ENCODE results near the gene ANKS1B.
A peak's percentile ranks its signal among the peaks of the same experiment; 100 is the strongest.

The ANKS1B gene

DNA sequence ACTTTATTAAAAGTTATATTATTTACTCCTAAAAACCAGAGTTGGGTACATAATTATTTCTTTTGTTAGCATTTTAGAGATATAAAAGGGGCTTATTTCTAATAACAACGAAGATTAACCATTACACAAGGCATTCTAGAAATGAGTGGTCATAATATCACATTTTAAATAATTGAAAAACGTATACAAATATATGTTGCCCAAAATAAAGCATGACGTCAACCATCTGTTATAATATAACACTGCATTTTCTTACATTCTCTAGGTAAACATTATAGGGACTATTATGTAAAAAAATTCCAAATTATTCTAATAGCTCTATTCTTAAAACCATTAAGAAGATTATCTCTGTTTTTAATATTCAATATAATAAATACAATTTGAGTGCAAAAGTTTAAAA is 792.2 kb downstream of the ANKS1B start:
- no peak for DNase-seq (ENCODE audit: low spot score)

DNA sequence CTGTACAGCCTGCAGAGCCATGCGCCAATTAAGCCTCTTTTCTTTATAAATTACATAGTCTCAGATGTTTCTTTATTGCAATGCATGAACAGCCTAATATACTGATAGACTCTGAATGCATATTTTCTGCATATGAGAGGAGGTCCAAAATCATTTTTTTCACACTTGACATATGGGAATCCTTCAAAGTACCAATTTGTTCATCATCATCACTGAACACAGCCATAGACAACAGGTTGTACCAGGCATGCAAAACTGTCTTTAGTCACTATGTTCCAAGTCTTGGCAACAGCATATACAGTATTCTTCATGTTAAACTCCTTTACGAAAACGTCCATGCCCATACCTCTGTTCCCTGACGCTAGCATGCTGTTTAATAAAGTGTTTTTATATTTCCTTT is 807.9 kb downstream of the ANKS1B start:
- no peak for DNase-seq (ENCODE audit: low spot score)

DNA sequence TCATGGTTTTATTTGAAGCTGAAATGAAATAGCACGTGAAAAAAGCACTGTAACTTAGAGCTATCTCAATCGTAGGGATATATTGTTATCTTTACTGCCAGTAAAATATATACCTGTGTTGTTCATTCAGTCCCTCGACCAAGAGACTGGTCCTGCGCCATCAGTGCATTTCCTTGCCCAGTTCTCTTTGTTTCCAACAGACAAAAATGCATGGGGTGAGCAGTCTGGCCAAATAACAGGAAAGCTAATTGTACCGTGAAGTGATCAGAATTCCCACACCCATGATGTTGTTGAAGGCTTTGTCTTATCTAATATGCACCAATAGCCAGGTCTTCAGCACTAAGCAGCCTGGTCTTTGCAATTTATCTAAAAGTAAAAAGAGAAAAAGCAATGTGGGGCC is 814.3 kb downstream of the ANKS1B start:
- DNase-seq (ENCODE audit: low spot score): no peak

DNA sequence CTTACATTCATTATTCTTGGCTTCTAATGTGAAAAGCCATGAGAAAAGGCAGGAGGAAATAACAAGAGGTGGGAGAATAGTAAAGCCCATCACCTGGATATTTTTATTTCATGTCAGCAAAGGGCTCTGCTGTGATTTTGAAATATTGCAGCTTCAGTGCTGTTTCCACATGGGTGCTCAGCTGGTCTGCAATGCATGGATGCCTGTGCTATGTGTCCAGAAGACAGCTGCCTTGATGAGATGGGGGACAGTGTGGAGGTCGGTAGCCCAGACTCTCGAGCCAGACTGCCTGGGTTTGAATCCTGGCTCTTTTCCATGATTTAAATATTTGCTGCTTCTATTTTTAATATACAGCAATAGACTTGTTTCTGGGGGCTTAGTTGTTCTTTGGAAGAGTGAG is 814.7 kb downstream of the ANKS1B start:
- no peak for DNase-seq (ENCODE audit: low spot score)

DNA sequence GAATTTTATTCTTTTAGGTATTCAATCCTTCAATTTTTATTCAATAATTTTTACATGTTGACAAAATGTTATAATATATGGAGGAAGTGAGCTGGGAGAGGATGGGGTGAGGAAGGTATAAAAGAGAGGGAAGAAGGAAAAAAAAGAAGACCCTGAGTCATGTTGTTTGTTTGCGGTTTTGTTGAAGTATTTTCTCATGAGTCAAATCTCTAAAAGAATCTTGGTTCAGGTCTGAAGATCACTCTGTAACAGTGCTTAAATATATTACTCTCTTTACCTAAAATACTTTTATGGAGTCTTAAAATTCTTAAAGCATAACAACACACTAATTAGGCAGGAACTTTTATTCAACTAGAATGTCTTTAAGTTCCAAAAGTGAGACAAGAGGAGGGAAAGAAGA is 826.8 kb downstream of the ANKS1B start:
- DNase-seq (ENCODE audit: low spot score): no peak

DNA sequence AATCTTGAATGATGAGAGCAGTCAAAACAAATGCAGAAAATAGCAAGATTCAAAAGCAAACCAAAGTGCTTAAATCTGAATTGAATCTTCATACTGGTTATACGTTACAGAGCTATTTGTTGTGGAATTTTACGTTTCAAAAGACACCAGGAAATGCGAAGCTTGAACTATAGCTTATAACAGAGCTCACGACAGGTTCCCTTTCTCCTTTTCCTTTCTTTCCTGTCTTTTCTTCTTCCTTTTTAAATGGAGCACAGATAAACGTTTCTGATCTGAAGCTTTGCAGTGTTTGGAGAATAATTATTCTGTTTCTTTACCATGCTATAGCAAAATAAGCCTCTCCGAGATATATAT is 829.8 kb downstream of the ANKS1B start:
- no peak for DNase-seq (ENCODE audit: low spot score)

DNA sequence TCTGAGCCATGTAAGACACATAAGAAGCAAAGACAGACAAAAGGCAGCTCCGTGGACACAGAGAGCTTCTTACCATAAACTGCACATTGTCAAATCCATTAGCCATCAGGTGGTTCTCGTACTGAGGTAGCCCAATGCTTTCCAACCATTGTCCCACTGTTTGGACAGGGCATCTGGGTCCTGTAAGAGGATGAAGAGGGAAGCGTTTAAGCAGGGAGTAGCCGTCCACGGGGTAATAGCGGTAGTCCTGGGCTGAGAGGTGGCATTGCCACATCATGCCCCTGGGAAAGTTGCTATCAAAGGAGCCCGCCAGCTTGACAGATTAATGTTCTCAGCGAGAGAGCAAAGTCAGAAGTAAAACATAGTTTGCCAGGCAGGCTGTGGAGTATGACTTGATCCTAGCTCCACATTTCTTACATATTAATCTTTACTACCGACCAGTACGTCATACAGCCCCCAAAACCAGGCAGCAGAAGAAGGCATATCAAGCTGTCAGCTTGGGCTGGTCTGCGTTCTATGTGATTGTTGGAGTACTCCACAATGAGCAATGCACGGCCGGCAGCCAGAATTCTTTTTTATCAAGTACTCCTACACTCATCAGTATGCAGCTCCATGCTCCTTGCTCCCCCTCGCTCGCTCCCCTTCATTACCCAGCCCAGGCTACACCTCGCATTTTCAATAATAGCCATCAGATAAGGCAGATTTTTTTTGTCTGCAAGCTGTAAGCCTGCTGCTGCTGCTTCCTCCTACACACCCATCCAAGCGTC is 830.3 kb downstream of the ANKS1B start:
- peak; percentile 84 for DNase-seq (ENCODE audit: low spot score)

DNA sequence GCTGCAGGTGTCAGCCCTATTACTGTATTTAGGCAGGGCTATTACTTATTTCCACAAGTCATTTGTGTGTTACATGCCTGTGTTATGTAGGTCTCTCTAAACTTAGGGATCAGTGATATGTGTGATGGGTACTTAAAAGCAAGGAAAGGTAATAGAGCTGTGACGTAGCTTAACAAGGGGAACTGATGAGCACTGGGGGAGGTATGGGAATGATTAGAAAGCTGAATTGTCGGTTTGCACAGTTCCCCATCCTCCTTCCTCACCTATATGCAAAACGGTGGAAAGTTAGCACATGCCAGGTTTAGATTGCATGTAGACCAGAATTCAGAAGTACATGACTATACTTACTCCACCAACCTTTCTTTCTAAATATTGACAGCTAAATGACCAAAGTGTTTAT is 831.4 kb downstream of the ANKS1B start:
- peak; percentile 73 for DNase-seq (ENCODE audit: low spot score)

DNA sequence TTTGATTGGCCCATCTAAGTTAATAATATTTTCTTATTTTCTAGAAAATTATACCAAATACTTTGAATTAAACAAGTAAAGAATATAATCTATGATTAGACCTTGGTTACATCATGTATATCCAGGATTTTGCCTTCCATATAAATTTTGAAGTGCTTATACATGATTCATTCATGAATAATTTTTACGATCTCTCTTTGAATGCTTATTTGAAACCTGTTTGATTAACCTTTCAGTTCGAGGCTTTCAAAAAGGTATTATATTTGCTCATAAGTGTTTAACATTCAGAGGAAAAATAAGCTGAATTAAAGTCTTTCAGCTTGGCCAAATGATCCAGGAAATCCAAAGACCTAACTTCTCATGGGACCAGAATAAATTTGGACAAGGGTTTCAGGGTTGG is 832.4 kb downstream of the ANKS1B start:
- no peak for DNase-seq (ENCODE audit: low spot score)

DNA sequence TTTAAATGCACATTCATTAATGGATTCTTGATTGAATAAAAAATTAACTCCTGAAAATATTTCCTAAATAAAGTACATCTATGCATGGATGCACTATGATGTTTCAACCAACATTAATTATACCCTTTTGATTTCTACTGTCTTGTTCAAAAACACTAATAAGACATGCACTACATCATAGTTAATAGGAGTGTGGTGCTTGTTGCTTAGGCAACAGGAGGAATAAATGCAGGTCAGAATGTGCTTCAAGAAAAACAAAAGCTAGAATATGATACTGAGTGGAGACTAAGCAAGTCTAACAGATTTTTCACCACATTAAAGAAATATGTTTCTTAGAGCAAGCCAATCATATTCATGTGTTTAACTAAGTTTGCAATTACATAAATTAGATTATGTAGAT is 833.0 kb downstream of the ANKS1B start:
- DNase-seq (ENCODE audit: low spot score): no peak

DNA sequence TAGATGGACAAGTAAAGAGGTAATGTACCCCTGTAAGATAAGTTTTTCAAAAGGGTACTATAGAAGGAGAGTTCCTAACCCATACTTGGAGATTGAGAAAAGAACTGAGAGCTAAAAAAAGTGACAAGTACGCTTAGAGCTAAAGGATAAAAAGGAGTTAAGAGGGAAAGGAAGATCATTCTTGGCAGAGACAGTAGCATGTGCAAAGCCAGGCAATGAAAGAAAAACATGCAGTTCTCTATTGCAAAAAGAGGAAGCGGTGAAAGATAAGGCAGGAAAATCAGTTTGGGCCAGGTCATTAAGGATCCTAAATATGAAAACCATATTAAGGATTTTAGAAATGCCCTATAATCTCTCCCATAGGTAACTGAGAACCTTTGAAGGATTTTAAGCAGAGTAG is 837.6 kb downstream of the ANKS1B start:
- DNase-seq (ENCODE audit: low spot score): no peak

DNA sequence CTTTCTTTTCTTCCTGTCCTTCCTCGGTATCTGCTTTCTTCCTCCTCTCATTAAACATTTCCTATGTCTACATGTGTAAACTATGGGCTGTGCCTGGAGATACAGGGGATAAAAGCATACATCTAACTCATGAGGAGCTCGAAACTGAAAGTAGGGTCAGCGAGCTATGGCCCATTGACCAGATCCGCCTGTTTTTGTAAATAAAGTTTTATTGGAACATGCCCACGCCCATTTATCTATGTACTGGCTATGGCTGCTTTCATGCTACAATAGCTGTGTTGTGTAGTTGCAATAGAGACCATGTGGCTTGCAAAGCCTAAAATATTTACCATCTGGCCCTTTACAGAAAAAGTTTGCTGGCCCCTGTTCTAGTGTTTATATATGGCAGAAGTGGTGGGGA is 838.0 kb downstream of the ANKS1B start:
- DNase-seq (ENCODE audit: low spot score): no peak

DNA sequence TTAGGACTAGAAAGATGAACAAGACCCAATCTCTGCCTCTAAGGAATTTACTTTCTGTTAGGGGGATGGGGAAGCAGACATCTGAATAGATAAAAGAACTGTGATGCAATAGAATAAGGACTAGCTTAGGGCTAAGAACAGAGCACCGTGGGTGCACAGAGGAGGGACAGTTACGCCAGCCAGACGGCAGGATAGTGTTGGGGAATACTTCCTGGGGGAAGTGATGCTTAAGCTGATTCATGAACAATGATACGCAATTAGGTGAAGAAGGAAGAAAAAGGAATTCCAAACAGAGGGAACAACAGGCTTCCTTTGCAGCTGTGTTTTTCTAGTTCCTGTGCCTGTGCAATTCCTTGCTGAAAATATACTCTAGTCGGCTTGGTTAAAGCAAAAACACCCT is 838.6 kb downstream of the ANKS1B start:
- DNase-seq (ENCODE audit: low spot score): no peak

DNA sequence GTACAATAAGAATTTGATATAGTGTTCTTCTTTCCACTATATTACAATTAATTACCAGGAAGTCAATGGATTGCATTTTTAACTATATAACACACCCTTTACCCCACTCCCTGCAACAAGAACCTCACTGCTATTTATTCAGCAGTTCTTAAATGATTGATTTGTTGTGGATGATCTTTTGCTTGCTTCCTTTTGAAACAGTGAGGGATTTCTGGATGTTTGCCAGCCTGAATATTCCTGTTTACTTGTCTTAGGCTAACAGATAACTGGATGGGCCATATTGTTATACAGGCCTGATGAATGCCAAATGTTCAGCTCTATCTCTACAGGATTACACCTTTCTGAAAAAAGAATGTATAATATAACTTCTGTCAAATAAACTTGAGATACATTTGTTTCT is 842.1 kb downstream of the ANKS1B start:
- DNase-seq (ENCODE audit: low spot score): no peak

DNA sequence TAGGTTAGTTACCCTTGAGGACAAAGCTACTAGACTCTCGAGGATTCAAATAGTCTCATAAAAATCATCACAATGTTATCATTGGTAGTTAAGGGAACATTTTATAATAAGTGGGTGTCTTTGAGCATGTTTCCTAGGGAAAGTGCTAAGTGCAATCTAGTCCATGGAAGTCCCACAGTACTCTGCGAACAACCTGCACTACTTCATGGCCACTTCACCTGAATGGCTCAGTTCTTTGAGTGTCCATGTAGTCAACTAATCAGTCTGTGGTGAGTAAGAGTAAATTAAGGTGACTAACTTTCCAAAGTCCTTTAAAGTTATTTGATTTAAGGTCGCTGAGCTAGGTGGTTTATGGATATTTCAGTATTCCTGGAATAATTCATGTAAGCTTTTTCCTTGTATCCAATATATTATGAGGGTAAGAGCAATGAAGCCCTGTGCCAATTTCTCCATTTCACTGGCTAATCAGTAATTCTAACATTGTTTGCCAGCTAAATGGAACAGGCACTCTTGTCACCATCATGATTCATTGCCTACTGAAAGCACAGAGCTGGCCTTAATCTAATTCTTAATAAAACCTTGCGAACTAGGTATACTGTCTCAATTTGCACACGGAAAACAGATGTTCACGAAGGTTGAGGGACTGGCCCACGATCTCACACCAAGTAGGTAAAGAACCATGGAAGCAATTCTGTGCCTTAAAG is 844.6 kb downstream of the ANKS1B start:
- no peak for DNase-seq (ENCODE audit: low spot score)

DNA sequence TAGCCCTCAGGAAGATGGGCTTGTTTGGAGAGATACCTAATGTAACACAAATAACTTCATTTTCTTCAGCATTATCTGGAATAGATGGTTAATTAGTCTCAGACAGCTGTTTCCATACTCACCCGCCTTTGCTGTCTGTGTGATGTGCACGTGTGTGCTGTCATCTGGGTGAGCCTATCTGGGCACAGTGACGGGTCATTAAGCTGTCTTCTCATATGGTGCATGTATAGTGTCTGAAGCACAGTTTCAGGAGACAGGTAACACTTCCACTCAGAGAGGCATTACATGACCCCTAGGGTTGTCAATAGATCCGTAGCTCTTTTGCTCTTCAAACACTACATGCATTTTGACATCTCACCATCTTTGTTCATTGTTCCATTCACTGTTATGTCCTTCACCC is 846.3 kb downstream of the ANKS1B start:
- DNase-seq (ENCODE audit: low spot score): no peak

DNA sequence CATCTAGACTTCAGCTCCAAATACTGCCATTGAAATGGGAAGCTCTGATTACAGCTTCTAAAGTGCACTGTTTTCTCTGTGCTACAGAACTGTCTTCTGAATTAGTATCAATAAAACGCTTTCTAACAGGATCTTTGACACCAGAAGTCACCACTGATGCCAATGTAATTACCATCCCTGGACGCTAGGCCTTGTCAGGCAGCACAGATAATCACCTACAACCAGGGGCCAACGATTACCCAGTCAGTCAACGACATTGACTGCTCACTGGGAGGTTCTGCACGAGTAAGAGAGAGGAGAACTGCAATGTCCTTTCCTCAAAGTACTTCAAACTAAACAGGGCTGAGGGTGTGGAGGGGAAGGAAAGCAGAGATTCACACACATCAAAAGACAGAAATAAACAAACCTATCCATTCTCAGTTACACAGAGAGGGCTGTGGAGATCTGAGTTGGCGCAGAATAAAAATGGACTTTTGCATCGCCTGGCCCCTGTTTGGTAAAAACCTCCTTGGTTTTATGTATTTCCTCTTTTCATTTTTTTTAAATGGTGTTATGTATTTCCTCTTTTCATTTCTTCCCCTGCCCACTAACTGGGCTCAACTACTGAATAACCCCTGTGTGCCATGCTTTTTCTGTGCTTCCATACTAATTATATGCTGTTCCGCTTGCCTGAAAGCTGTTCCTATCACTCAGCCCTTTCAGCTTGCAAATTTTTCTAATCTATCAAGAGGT is 847.4 kb downstream of the ANKS1B start:
- no peak for DNase-seq (ENCODE audit: low spot score)

DNA sequence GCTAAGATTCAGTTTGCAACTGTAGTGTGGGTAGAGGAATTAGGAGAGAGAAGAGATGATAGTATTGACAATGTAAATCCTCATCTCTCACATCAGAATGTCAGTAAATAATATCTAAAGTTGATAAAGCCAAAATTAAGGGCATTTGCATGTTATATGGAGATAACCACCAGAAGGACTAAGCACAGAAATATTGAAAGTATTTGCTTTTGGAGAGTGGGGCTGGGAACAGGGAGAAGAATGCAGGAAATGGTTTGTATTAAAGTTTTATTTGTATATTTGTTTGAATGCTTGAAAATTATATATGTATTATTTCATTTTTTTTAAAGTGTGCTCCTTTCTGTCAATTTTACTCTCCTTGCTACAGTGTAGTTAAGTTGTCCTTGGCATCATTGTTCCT is 848.2 kb downstream of the ANKS1B start:
- DNase-seq (ENCODE audit: low spot score): no peak

DNA sequence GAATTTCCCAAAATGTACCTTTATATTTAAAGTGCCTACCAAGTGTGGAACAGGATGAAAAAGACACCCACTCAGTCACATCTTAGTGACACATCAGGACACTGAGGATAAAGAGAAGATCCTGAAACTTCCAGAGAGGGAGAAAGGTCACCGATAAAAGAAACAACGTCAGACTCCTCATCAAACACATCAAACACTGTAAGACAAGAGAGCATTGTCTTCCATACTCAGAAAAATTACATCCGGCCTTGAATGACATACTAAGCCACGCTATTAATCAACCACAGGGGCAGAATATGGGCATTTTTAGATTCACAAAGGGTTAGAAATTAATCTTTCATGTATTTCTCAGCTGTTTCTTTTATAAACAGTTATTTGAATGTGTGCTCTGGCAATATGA is 849.4 kb downstream of the ANKS1B start:
- DNase-seq (ENCODE audit: low spot score): peak; percentile 46

DNA sequence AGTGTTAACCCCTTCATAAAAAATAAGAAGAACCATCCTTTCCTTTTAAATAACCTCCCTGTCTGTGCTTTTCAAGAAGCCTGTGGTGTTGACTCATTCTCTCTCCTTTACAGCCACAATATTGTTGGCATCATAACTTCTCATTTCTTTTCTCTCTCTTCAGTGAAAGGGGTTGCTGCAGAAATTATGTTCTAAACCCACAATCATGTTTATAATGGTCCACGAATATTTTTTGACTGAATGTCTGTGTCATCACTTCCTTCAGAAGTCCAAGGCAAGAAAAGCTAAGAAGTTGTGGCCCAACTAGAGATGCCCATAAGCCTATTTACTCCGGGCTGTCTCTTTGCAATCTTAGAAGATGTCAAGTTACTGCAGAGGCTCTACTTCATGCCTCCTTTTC is 851.3 kb downstream of the ANKS1B start:
- DNase-seq (ENCODE audit: low spot score): no peak

DNA sequence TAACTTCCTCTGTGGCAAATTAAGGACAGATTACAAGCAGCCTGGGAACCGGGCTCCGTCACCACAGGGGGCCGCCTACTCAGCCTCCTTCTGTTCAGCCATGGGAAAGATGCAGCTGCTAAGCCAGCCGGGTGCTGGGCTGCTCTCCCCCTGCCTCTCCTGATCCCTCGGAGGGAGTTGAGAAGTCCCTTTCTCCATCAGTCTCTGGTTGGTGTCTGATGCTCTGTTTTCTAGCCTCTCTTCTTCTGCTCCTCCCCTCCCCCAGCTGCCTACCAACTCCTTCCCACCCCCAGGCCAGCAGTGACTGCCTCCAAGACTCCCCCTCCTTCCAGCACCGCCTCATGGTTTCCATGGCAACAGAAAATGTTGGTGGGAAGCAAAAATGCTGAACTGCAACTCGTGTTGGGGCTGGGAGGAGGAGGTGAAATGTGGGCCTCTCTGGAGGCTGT is 853.0 kb downstream of the ANKS1B start:
- DNase-seq (ENCODE audit: low spot score): peak; percentile 80

DNA sequence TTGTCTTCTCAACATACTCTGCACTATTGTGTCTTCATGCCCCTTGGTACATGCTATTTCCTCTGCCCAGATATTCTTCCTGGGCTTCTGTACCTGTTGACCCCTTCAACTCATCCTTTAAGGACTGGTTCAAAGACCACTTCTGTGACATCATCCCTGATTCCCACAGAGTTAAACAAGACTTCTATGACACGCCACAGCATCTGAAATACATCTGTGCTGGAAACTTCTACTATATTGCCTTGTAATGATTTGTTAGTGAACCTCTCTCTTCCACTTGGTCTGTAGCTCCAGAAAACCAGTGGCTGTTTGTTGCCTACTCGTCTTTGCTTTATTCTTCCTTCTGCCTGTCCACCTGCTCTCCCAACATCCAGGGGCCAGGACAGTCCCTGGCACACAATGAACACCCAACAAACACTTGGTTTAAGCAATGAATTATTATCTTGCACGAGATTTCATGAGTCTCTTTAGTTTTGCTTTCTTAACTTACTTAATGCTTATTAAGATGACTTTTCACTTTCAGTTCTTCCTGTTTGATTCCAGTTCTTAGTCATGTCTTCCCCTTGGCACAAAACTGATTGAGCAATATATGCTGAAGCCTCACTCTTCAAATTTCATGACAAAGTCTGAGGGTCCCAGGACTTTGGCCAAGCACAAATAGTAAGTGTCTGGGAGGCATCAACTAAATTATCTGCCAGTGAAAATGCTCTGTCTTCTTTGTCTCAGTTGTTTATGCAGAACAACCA is 853.8 kb downstream of the ANKS1B start:
- no peak for DNase-seq (ENCODE audit: low spot score)

Data from putamen (tissue), 1 donor.